Measurements from ENCODE around the gene FAM186B.

DNA sequence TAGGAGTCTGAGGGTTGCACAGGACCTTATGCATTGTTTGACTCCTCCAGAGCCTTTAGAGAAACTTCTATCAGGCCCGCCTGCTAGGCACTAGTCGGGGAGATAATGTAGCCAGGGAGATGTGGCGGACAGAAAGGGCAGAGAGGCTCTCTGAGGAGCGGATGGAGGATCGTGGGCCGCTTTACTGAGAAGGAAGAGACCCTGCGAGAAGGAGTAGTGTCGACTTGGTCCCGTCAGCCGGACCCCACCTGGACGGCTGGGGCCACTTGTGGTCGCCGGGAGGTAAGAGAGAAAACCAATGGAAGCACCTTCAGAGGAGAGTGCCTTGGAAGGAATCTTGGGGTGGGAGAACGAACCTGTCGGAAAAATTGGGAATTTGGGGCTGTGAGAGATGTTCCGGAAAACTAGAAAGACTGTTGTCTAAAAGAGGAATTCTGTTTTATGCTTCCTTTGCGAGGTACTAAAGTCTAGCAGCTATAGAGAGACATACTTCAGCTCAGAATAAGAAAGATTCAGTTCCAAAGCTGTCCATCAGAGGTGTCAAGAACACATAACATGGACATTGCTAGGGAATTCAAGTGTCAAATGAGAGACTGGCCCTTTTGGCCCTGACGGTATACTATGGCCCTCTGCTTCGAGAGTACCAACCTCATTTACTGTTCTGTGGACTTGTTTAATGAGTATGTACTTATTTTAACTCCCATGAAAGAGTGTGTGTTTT lies 36.8 kb downstream of the FAM186B start:
- TF ChIP-seq, protein P1, sequence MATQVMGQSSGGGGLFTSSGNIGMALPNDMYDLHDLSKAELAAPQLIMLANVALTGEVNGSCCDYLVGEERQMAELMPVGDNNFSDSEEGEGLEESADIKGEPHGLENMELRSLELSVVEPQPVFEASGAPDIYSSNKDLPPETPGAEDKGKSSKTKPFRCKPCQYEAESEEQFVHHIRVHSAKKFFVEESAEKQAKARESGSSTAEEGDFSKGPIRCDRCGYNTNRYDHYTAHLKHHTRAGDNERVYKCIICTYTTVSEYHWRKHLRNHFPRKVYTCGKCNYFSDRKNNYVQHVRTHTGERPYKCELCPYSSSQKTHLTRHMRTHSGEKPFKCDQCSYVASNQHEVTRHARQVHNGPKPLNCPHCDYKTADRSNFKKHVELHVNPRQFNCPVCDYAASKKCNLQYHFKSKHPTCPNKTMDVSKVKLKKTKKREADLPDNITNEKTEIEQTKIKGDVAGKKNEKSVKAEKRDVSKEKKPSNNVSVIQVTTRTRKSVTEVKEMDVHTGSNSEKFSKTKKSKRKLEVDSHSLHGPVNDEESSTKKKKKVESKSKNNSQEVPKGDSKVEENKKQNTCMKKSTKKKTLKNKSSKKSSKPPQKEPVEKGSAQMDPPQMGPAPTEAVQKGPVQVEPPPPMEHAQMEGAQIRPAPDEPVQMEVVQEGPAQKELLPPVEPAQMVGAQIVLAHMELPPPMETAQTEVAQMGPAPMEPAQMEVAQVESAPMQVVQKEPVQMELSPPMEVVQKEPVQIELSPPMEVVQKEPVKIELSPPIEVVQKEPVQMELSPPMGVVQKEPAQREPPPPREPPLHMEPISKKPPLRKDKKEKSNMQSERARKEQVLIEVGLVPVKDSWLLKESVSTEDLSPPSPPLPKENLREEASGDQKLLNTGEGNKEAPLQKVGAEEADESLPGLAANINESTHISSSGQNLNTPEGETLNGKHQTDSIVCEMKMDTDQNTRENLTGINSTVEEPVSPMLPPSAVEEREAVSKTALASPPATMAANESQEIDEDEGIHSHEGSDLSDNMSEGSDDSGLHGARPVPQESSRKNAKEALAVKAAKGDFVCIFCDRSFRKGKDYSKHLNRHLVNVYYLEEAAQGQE (tag by site-specific recombination; IDR thresholded peaks at IDR 0.05), result no peak
- TF ChIP-seq, protein P2, sequence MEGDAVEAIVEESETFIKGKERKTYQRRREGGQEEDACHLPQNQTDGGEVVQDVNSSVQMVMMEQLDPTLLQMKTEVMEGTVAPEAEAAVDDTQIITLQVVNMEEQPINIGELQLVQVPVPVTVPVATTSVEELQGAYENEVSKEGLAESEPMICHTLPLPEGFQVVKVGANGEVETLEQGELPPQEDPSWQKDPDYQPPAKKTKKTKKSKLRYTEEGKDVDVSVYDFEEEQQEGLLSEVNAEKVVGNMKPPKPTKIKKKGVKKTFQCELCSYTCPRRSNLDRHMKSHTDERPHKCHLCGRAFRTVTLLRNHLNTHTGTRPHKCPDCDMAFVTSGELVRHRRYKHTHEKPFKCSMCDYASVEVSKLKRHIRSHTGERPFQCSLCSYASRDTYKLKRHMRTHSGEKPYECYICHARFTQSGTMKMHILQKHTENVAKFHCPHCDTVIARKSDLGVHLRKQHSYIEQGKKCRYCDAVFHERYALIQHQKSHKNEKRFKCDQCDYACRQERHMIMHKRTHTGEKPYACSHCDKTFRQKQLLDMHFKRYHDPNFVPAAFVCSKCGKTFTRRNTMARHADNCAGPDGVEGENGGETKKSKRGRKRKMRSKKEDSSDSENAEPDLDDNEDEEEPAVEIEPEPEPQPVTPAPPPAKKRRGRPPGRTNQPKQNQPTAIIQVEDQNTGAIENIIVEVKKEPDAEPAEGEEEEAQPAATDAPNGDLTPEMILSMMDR (tag by site-specific recombination; IDR thresholded peaks at IDR 0.05), result no peak
- TF ChIP-seq ZNF214 (tag by site-specific recombination; IDR thresholded peaks at IDR 0.05; ENCODE audit: borderline replicate concordance), result no peak
- TF ChIP-seq, protein P3, sequence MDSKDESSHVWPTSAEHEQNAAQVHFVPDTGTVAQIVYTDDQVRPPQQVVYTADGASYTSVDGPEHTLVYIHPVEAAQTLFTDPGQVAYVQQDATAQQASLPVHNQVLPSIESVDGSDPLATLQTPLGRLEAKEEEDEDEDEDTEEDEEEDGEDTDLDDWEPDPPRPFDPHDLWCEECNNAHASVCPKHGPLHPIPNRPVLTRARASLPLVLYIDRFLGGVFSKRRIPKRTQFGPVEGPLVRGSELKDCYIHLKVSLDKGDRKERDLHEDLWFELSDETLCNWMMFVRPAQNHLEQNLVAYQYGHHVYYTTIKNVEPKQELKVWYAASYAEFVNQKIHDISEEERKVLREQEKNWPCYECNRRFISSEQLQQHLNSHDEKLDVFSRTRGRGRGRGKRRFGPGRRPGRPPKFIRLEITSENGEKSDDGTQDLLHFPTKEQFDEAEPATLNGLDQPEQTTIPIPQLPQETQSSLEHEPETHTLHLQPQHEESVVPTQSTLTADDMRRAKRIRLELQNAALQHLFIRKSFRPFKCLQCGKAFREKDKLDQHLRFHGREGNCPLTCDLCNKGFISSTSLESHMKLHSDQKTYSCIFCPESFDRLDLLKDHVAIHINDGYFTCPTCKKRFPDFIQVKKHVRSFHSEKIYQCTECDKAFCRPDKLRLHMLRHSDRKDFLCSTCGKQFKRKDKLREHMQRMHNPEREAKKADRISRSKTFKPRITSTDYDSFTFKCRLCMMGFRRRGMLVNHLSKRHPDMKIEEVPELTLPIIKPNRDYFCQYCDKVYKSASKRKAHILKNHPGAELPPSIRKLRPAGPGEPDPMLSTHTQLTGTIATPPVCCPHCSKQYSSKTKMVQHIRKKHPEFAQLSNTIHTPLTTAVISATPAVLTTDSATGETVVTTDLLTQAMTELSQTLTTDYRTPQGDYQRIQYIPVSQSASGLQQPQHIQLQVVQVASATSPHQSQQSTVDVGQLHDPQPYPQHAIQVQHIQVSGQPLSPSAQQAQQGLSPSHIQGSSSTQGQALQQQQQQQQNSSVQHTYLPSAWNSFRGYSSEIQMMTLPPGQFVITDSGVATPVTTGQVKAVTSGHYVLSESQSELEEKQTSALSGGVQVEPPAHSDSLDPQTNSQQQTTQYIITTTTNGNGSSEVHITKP (tag by site-specific recombination; IDR thresholded peaks at IDR 0.05), result peak; percentile 69
- no peak for TF ChIP-seq TCF7L2 (IDR thresholded peaks at IDR 0.05; ENCODE audit: borderline replicate concordance, low read depth, low read length)
- no peak for TF ChIP-seq ZNF114 (tag by site-specific recombination; IDR thresholded peaks at IDR 0.05)
- no peak for TF ChIP-seq MZF1 (tag by site-specific recombination; IDR thresholded peaks at IDR 0.05; ENCODE audit: borderline replicate concordance)
- no peak for TF ChIP-seq ZNF138 (tag by site-specific recombination; IDR thresholded peaks at IDR 0.05; ENCODE audit: borderline replicate concordance)
- peak; percentile 19; the same call in 1 of the 2 replicates for TF ChIP-seq ZNF335 (tag by site-specific recombination; conservative IDR thresholded peaks at IDR 0.05)

All from HEK293 (cell line).